Tibial artery (tissue), 4 donors: ENCODE results near the gene MSI2.

Experiments used
- DNase-seq, 2 donors: peaks; one replicate each; pipeline ENCODE4 v3.0.0-alpha.2; 2019
- H3K27ac ChIP-seq, 2 donors: fragments of 200-600 bp; sonication (generic) in 1 of 2; 1 replicate in 1 of 2; 2 replicates in 1 of 2; pipeline ENCODE4 v1.5.1; 2018 to 2019; ENCODE audit warnings: mild to moderate bottlenecking in 1 of 2
- H3K27me3 ChIP-seq, 2 donors: fragments of 200-600 bp; sonication (generic) in 1 of 2; one replicate each; pipeline versions ENCODE4 v1.5.1 to v1.6.0; 2016 to 2019
- H3K36me3 ChIP-seq, 3 donors: fragments of 200-600 bp; sonication (generic) in 2 of 3; one replicate each; pipeline ENCODE4 v1.5.1; 2016 to 2019; ENCODE audit warnings: mild to moderate bottlenecking in 2 of 3
- H3K4me1 ChIP-seq, 4 donors: fragments of 200-600 bp; sonication (generic) in 2 of 4; 1 replicate in 3 of 4; 2 replicates in 1 of 4; pipeline ENCODE4 v1.5.1; 2016 to 2019
- H3K4me3 ChIP-seq, 2 donors: fragments of 200-600 bp; sonication (generic) in 1 of 2; 1 replicate in 1 of 2; 2 replicates in 1 of 2; pipeline ENCODE4 v1.5.1; 2018 to 2019; ENCODE audit warnings: mild to moderate bottlenecking in 2 of 2
- H3K9me3 ChIP-seq, 3 donors: fragments of 200-600 bp; sonication (generic) in 1 of 3; one replicate each; pipeline ENCODE4 v1.5.1; 2016 to 2019
- CTCF ChIP-seq, 2 experiments: fragments of 200-600 bp in 1 of 2; fragments of 450-650 bp in 1 of 2; IDR thresholded peaks; one replicate each; pipeline ENCODE4 v1.5.1; 2017 to 2019; ENCODE audit warnings: antibody characterized with exemption in 2 of 2, mild to moderate bottlenecking in 1 of 2, moderate library complexity in 1 of 2
- intact Hi-C: fragments of 100-400 bp; cut with DNase I; formaldehyde crosslinking; loops from one replicate; pipeline ENCODE4 v1.15.0; 2023; ENCODE audit warnings: low total_unique reads

MSI2 gene

GRCh38 chr17:57455063-57455914 is 199.0 kb downstream of the MSI2 start:
- no peak for TF ChIP-seq CTCF (IDR thresholded peaks at IDR 0.05)
- intact Hi-C loops = no loop called here
- H3K27me3 ChIP-seq = no peaks in the 10 kb centered on the region
- no peak overlapping the region for H3K4me3 ChIP-seq
- H3K27ac ChIP-seq = no peak overlapping the region
- DNase-seq = no peak
- peaks cover 0 to 20% (median 2%) of the 10 kb centered on the region in 4 donors for H3K4me1 ChIP-seq
- no peaks in the 10 kb centered on the region for H3K36me3 ChIP-seq
- H3K9me3 ChIP-seq = no peaks in the 10 kb centered on the region

- Histone ChIP-seq H3K4me3 (no peak overlapping the region), H3K27ac (no peak overlapping the region), H3K27me3 (no peaks in the 10 kb centered on the region), H3K9me3 (no peaks in the 10 kb centered on the region), H3K4me1 (peaks cover 0 to 20% (median 2%) of the 10 kb centered on the region in 4 donors), H3K36me3 (no peaks in the 10 kb centered on the region)
- intact Hi-C loops = no loop called here
- no peak for TF ChIP-seq CTCF (IDR thresholded peaks at IDR 0.05)
- no peak for DNase-seq
These were observed 200.3 kb downstream of the MSI2 start for GRCh38 chr17:57456622-57457021.

GRCh38 chr17:57457188-57457587 is 200.9 kb downstream of the MSI2 start:
- intact Hi-C loops = no loop called here
- no peak overlapping the region for H3K27ac ChIP-seq
- no peak for TF ChIP-seq CTCF (IDR thresholded peaks at IDR 0.05)

GRCh38 chr17:57458718-57459285 is 202.5 kb downstream of the MSI2 start:
- Histone ChIP-seq H3K36me3 (no peaks in the 10 kb centered on the region), H3K4me1 (peaks cover 0 to 17% (median 2%) of the 10 kb centered on the region in 4 donors), H3K27me3 (no peaks in the 10 kb centered on the region), H3K9me3 (no peaks in the 10 kb centered on the region), H3K4me3 (no peak overlapping the region), H3K27ac (no peak overlapping the region)
- no peak for TF ChIP-seq CTCF (IDR thresholded peaks at IDR 0.05)
- DNase-seq = no peak
- intact Hi-C loops = no loop called here

More at GRCh38 chr17:57457188-57457587, 200.9 kb downstream of the MSI2 start:
- peaks cover 0 to 20% (median 2%) of the 10 kb centered on the region in 4 donors for H3K4me1 ChIP-seq
- H3K27me3 ChIP-seq = no peaks in the 10 kb centered on the region
- no peak for DNase-seq
- no peaks in the 10 kb centered on the region for H3K36me3 ChIP-seq
- no peaks in the 10 kb centered on the region for H3K9me3 ChIP-seq
- H3K4me3 ChIP-seq = no peak overlapping the region

- DNase-seq = no peak
- no peak overlapping the region for H3K27ac ChIP-seq
- H3K4me3 ChIP-seq = no peak overlapping the region
- no peaks in the 10 kb centered on the region for H3K9me3 ChIP-seq
- no peaks in the 10 kb centered on the region for H3K27me3 ChIP-seq
- intact Hi-C loops = no loop called here
- H3K36me3 ChIP-seq = no peaks in the 10 kb centered on the region
- peaks cover 0 to 15% (median 2%) of the 10 kb centered on the region in 4 donors for H3K4me1 ChIP-seq
- TF ChIP-seq CTCF (IDR thresholded peaks at IDR 0.05) = no peak
These were observed 203.1 kb downstream of the MSI2 start for GRCh38 chr17:57459286-57459915.
